Neuronal stem cell (in vitro differentiated cells): ENCODE measurements around the gene KANK3. TPM values are rescaled to one million over a fixed set of nuclear protein-coding genes. Genes with fewer than 3 reads are reported as not detected.

Experiments
- DNase-seq: peaks from one replicate; pipeline ENCODE4 v3.0.0-alpha.2; 2013; ENCODE audit warnings: low spot score
- H2AFZ ChIP-seq: one replicate; pipeline ENCODE4 v1.6.1; 2013; ENCODE audit warnings: mild to moderate bottlenecking, low read length, inconsistent platforms
- H2AK5ac ChIP-seq: 2 replicates; pipeline ENCODE4 v1.6.1; 2013; ENCODE audit warnings: low read depth, mild to moderate bottlenecking, inconsistent platforms, low read length, moderate library complexity, mixed read lengths
- H2BK120ac ChIP-seq: 2 replicates; pipeline ENCODE4 v1.6.1; 2013; ENCODE audit warnings: low read depth, mild to moderate bottlenecking, inconsistent platforms, low read length, moderate library complexity, mixed read lengths
- H2BK12ac ChIP-seq: one replicate; pipeline ENCODE4 v1.6.1; 2013; ENCODE audit warnings: low read length, inconsistent platforms
- H2BK15ac ChIP-seq: 2 replicates; pipeline ENCODE4 v1.6.1; 2013; ENCODE audit warnings: mild to moderate bottlenecking, low read length, inconsistent platforms, mixed read lengths
- H2BK5ac ChIP-seq: one replicate; pipeline ENCODE4 v1.6.1; 2013; ENCODE audit warnings: inconsistent platforms, mild to moderate bottlenecking, low read length, moderate library complexity
- H3K14ac ChIP-seq: one replicate; pipeline ENCODE4 v1.6.1; 2013; ENCODE audit warnings: low read length, inconsistent platforms
- H3K18ac ChIP-seq: 2 replicates; pipeline ENCODE4 v1.6.1; 2013; ENCODE audit warnings: low read length, inconsistent platforms
- H3K23ac ChIP-seq: 2 replicates; pipeline ENCODE4 v1.6.1; 2013; ENCODE audit warnings: low read depth, mild to moderate bottlenecking, mixed read lengths, low read length, inconsistent platforms; ENCODE audit not compliant: poor library complexity
- H3K27ac ChIP-seq: replicated peaks from 3 replicates; pipeline ENCODE4 v1.5.1; 2013; ENCODE audit warnings: low read length, inconsistent platforms
- H3K27me3 ChIP-seq, 3 experiments: 2 replicates each; pipeline ENCODE4 v1.6.1; 2013; ENCODE audit warnings: low read length in 3 of 3, mild to moderate bottlenecking in 2 of 3, inconsistent platforms in 1 of 3, low read depth in 1 of 3, mixed read lengths in 1 of 3, moderate library complexity in 1 of 3; ENCODE audit not compliant: control insufficient read depth in 3 of 3, insufficient read depth in 3 of 3
- H3K36me3 ChIP-seq, 2 donors: replicated peaks in 1 of 2; 2 replicates each; pipeline ENCODE4 v1.6.1; 2013; ENCODE audit warnings: low read length in 2 of 2; ENCODE audit not compliant: control insufficient read depth in 2 of 2, insufficient read depth in 2 of 2
- H3K4ac ChIP-seq: 2 replicates; pipeline ENCODE4 v1.6.1; 2013; ENCODE audit warnings: inconsistent platforms, mild to moderate bottlenecking, low read length, moderate library complexity
- H3K4me1 ChIP-seq, 2 donors: 1 replicate in 1 of 2; 2 replicates in 1 of 2; pipeline ENCODE4 v1.6.1; 2013; ENCODE audit warnings: low read length in 2 of 2, low read depth in 1 of 2; ENCODE audit not compliant: control insufficient read depth in 2 of 2, insufficient read depth in 1 of 2
- H3K4me2 ChIP-seq: one replicate; pipeline ENCODE4 v1.6.1; 2013; ENCODE audit warnings: mild to moderate bottlenecking, low read length, inconsistent platforms; ENCODE audit not compliant: insufficient read depth, poor library complexity, severe bottlenecking
- H3K4me3 ChIP-seq, 2 donors: 2 replicates each; pipeline ENCODE4 v1.5.1; 2013; ENCODE audit warnings: low read length in 2 of 2, mild to moderate bottlenecking in 2 of 2, inconsistent platforms in 1 of 2, moderate library complexity in 1 of 2
- H3K79me1 ChIP-seq: one replicate; pipeline ENCODE4 v1.6.1; 2013; ENCODE audit warnings: low read depth, mild to moderate bottlenecking, inconsistent platforms, low read length, moderate library complexity
- H3K9ac ChIP-seq: one replicate; pipeline ENCODE4 v1.6.1; 2013; ENCODE audit warnings: mild to moderate bottlenecking, low read depth, low read length, inconsistent platforms; ENCODE audit not compliant: poor library complexity
- H3K9me3 ChIP-seq, 2 donors: replicated peaks in 1 of 2; 2 replicates each; pipeline versions ENCODE3 to v1.6.1; 2013; ENCODE audit warnings: low read length in 2 of 2, mild to moderate bottlenecking in 2 of 2, inconsistent platforms in 1 of 2, low read depth in 1 of 2, mixed read lengths in 1 of 2, moderate library complexity in 1 of 2; ENCODE audit not compliant: control insufficient read depth in 2 of 2, insufficient read depth in 1 of 2
- H4K8ac ChIP-seq: one replicate; pipeline ENCODE4 v1.6.1; 2013; ENCODE audit warnings: low read depth, mild to moderate bottlenecking, inconsistent platforms, low read length, moderate library complexity
- H4K91ac ChIP-seq: one replicate; pipeline ENCODE4 v1.6.1; 2013; ENCODE audit warnings: low read length, low read depth, mild to moderate bottlenecking, inconsistent platforms; ENCODE audit not compliant: poor library complexity
- WGBS, 2 donors: extraction: QIAGEN DNeasy Blood & Tissue Kit; methylation state at CpG; one replicate each; pipeline ENCODE4 v1.1.7; 2013; ENCODE audit warnings: missing lambda C conversion rate in 2 of 2, mixed read lengths in 1 of 2; ENCODE audit not compliant: insufficient read length in 2 of 2, insufficient replicate concordance in 1 of 2; ENCODE audit errors: extremely low coverage in 2 of 2; 5-methylcytosine and 5-hydroxymethylcytosine counted together
- polyA plus RNA-seq, 2 experiments: library from polyadenylated mRNA; stranded (reverse); fragments of 200-250 nt; gene quantifications; one replicate each; pipeline ENCODE4 v1.2.3, GENCODE V29; 2013

KANK3 gene
- 0.50 TPM for polyA plus RNA-seq (2013, experiment 1 of 2)
- polyA plus RNA-seq (2013, experiment 2 of 2), result 0.57 TPM

- no CpG with 5 or more reads among the region's 65 CpGs for WGBS, 2 donors
- H3K9ac ChIP-seq, result peak within 1 kb of the TSS; percentile 27
- peak within 1 kb of the TSS; percentile 73 for H2BK12ac ChIP-seq
- H3K23ac ChIP-seq, result peak within 1 kb of the TSS; percentile 73
- peak; percentile 86 for DNase-seq
- H2BK15ac ChIP-seq, result no peak within 1 kb of the TSS
- peak within 1 kb of the TSS; percentile 89 for H3K18ac ChIP-seq
- H3K14ac ChIP-seq, result peak within 1 kb of the TSS; percentile 82
- no peaks in the 10 kb centered on the region for H3K36me3 ChIP-seq
- H3K4ac ChIP-seq, result peak within 1 kb of the TSS; percentile 66
- H4K8ac ChIP-seq, result no peak within 1 kb of the TSS
- peak within 1 kb of the TSS; percentile 63 for H2AK5ac ChIP-seq
- no peak within 1 kb of the TSS for H2BK120ac ChIP-seq
- H4K91ac ChIP-seq, result no peak within 1 kb of the TSS
- peaks cover 5 to 45% (median 29%) of the 10 kb centered on the region in 3 experiments for H3K27me3 ChIP-seq
- no peak within 1 kb of the TSS for H3K27ac ChIP-seq
- H3K79me1 ChIP-seq, result no peaks in the 10 kb centered on the region
- H3K4me2 ChIP-seq, result peak within 1 kb of the TSS; percentile 66
- no peaks in the 10 kb centered on the region for H3K9me3 ChIP-seq
- H2AFZ ChIP-seq, result peak within 1 kb of the TSS; percentile 86
- no peak within 1 kb of the TSS for H2BK5ac ChIP-seq
- H3K4me1 ChIP-seq, result peaks cover 4 to 6% of the 10 kb centered on the region in 2 donors
- H3K4me3 ChIP-seq, result peak within 1 kb of the TSS; percentile 26 to 72
These were observed at the start of gene KANK3 for GRCh38 chr19:8342684-8343482. Gene KANK3, minus strand, starts transcription at chr19:8343262. Its CDS starts 5,434 bp downstream, at chr19:8337828.

GRCh38 chr19:8392017-8392591 is 49.0 kb upstream of the KANK3 start:
- Histone ChIP-seq H3K14ac (no peak overlapping the region), H3K27ac (no peak overlapping the region), H3K18ac (no peak overlapping the region), H3K4me3 (no peak overlapping the region), H2AK5ac (peak overlapping the region; percentile 51), H3K9ac (peak overlapping the region; percentile 71), H3K4me2 (no peak overlapping the region), H2BK5ac (no peak overlapping the region), H3K4me1 (peaks cover 5 to 9% of the 10 kb centered on the region in 2 donors), H2AFZ (no peak overlapping the region), H2BK15ac (no peak overlapping the region), H3K23ac (peak overlapping the region; percentile 6), H3K36me3 (peaks cover 0 to 31% of the 10 kb centered on the region in 2 donors), H3K9me3 (no peaks in the 10 kb centered on the region), H2BK12ac (no peak overlapping the region), H4K91ac (no peak overlapping the region), H4K8ac (no peak overlapping the region), H3K4ac (no peak overlapping the region), H2BK120ac (no peak overlapping the region), H3K79me1 (peaks cover 23% of the 10 kb centered on the region), H3K27me3 (no peaks in the 10 kb centered on the region)
- no peak for DNase-seq
- no CpG with 5 or more reads among the region's 11 CpGs for WGBS, 2 donors

- Histone ChIP-seq H3K79me1 (peaks cover 21% of the 10 kb centered on the region), H3K36me3 (peaks cover 0 to 31% of the 10 kb centered on the region in 2 donors), H3K18ac (peak overlapping the region; percentile 56), H3K9me3 (no peaks in the 10 kb centered on the region), H3K23ac (peak overlapping the region; percentile 6), H2BK120ac (no peak overlapping the region), H3K27ac (peak overlapping the region; percentile 11), H3K27me3 (no peaks in the 10 kb centered on the region), H3K9ac (peak overlapping the region; percentile 71), H3K4ac (no peak overlapping the region), H2AK5ac (peak overlapping the region; percentile 51), H3K4me3 (peak overlapping the region in 1 of 2 donors; percentile 71), H3K4me2 (peak overlapping the region; percentile 54), H2BK5ac (no peak overlapping the region), H4K8ac (no peak overlapping the region), H4K91ac (no peak overlapping the region), H2BK15ac (no peak overlapping the region), H3K14ac (peak overlapping the region; percentile 11), H2AFZ (no peak overlapping the region), H3K4me1 (peaks cover 5 to 9% of the 10 kb centered on the region in 2 donors), H2BK12ac (no peak overlapping the region)
- WGBS, 2 donors, result no CpG with 5 or more reads among the region's 23 CpGs
- DNase-seq, result no peak
These were observed 48.3 kb upstream of the KANK3 start for GRCh38 chr19:8391198-8392016.
